Measurements from ENCODE around the gene LRBA. TPM values are rescaled to one million over a fixed set of nuclear protein-coding genes. Genes with fewer than 3 reads are reported as not detected.
A peak's percentile ranks its signal among the peaks of the same experiment; 100 is the strongest.
"Not testable (repeated sequence)": the region's sequence is repeated elsewhere in the genome, so short reads cannot be mapped to it uniquely, and the experiment has no call there.

The LRBA gene
- total RNA-seq, 2 donors from 2014 or later = 76.3 to 86.9 TPM

GRCh38 chr4:150978738-150979575 is 36.1 kb downstream of the LRBA start:
- Mint-ChIP-seq H3K4me3 (no peak overlapping the region), H3K27me3 (no peaks in the 10 kb centered on the region), H3K4me1 (peaks cover 43% of the 10 kb centered on the region), H3K36me3 (ENCODE audit: low read depth) (peaks cover 6% of the 10 kb centered on the region), H3K27ac (no peak overlapping the region)
- no peaks in the 10 kb centered on the region for H3K9me3 ChIP-seq (ENCODE audit: control insufficient read depth, low read length, poor library complexity, severe bottlenecking)
- ATAC-seq (no peak), DNase-seq (no peak)

- H3K27me3 Mint-ChIP-seq = no peaks in the 10 kb centered on the region
- H3K27ac Mint-ChIP-seq = peak overlapping the region; percentile 27
- ATAC-seq = no peak
- DNase-seq = no peak
- H3K36me3 Mint-ChIP-seq (ENCODE audit: low read depth) = peaks cover 6% of the 10 kb centered on the region
- no peak overlapping the region for H3K4me3 Mint-ChIP-seq
- H3K4me1 Mint-ChIP-seq = peaks cover 56% of the 10 kb centered on the region
- no peaks in the 10 kb centered on the region for H3K9me3 ChIP-seq (ENCODE audit: control insufficient read depth, low read length, poor library complexity, severe bottlenecking)
Observed at GRCh38 chr4:150976478-150977118, 38.5 kb downstream of the LRBA start.

GRCh38 chr4:150974750-150975149 is 40.3 kb downstream of the LRBA start:
- peaks cover 6% of the 10 kb centered on the region for H3K36me3 Mint-ChIP-seq (ENCODE audit: low read depth)
- H3K4me3 Mint-ChIP-seq = no peak overlapping the region
- H3K9me3 ChIP-seq (ENCODE audit: control insufficient read depth, low read length, poor library complexity, severe bottlenecking) = no peaks in the 10 kb centered on the region
- ATAC-seq (no peak), DNase-seq (no peak)
- no peaks in the 10 kb centered on the region for H3K27me3 Mint-ChIP-seq
- peak overlapping the region; percentile 37 for H3K27ac Mint-ChIP-seq
- peaks cover 50% of the 10 kb centered on the region for H3K4me1 Mint-ChIP-seq

- DNase-seq (no peak), ATAC-seq (no peak)
- H3K36me3 Mint-ChIP-seq (ENCODE audit: low read depth) = peaks cover 4% of the 10 kb centered on the region
- no peaks in the 10 kb centered on the region for H3K27me3 Mint-ChIP-seq
- H3K27ac Mint-ChIP-seq = peak overlapping the region; percentile 37
- H3K4me3 Mint-ChIP-seq = no peak overlapping the region
- H3K4me1 Mint-ChIP-seq = peaks cover 49% of the 10 kb centered on the region
- H3K9me3 ChIP-seq (ENCODE audit: control insufficient read depth, low read length, poor library complexity, severe bottlenecking) = no peaks in the 10 kb centered on the region
Observed at GRCh38 chr4:150974252-150974640, 40.8 kb downstream of the LRBA start.

GRCh38 chr4:150973626-150974251 is 41.3 kb downstream of the LRBA start:
- H3K9me3 ChIP-seq (ENCODE audit: control insufficient read depth, low read length, poor library complexity, severe bottlenecking) = no peaks in the 10 kb centered on the region
- Mint-ChIP-seq H3K36me3 (ENCODE audit: low read depth) (peaks cover 2% of the 10 kb centered on the region), H3K27ac (peak overlapping the region; percentile 27), H3K27me3 (no peaks in the 10 kb centered on the region), H3K4me3 (no peak overlapping the region), H3K4me1 (peaks cover 48% of the 10 kb centered on the region)
- no peak for ATAC-seq
- no peak for DNase-seq

GRCh38 chr4:150972592-150972991 is 42.5 kb downstream of the LRBA start:
- no peaks in the 10 kb centered on the region for H3K36me3 Mint-ChIP-seq (ENCODE audit: low read depth)
- peak overlapping the region; percentile 34 for H3K27ac Mint-ChIP-seq

GRCh38 chr4:150971901-150972300 is 43.2 kb downstream of the LRBA start:
- Mint-ChIP-seq H3K36me3 (ENCODE audit: low read depth) (no peaks in the 10 kb centered on the region), H3K27me3 (no peaks in the 10 kb centered on the region), H3K4me3 (no peak overlapping the region), H3K27ac (peak overlapping the region; percentile 34), H3K4me1 (peaks cover 44% of the 10 kb centered on the region)
- DNase-seq = no peak
- no peak for ATAC-seq
- H3K9me3 ChIP-seq (ENCODE audit: control insufficient read depth, low read length, poor library complexity, severe bottlenecking) = no peaks in the 10 kb centered on the region

More at GRCh38 chr4:150972592-150972991, 42.5 kb downstream of the LRBA start:
- Mint-ChIP-seq H3K4me1 (peaks cover 48% of the 10 kb centered on the region), H3K4me3 (no peak overlapping the region), H3K27me3 (no peaks in the 10 kb centered on the region)
- DNase-seq (no peak), ATAC-seq (no peak)
- no peaks in the 10 kb centered on the region for H3K9me3 ChIP-seq (ENCODE audit: control insufficient read depth, low read length, poor library complexity, severe bottlenecking)

GRCh38 chr4:150970685-150971151 is 44.4 kb downstream of the LRBA start:
- Mint-ChIP-seq H3K27me3 (no peaks in the 10 kb centered on the region), H3K36me3 (ENCODE audit: low read depth) (peaks cover under 1% of the 10 kb centered on the region), H3K27ac (peak overlapping the region; percentile 49), H3K4me1 (peaks cover 43% of the 10 kb centered on the region), H3K4me3 (no peak overlapping the region)
- DNase-seq = no peak
- ATAC-seq = no peak
- H3K9me3 ChIP-seq (ENCODE audit: control insufficient read depth, low read length, poor library complexity, severe bottlenecking) = no peaks in the 10 kb centered on the region

- no peak for DNase-seq
- H3K4me3 Mint-ChIP-seq = no peak overlapping the region
- H3K27me3 Mint-ChIP-seq = no peaks in the 10 kb centered on the region
- no peak for ATAC-seq
- no peak overlapping the region for H3K27ac Mint-ChIP-seq
- peaks cover 26% of the 10 kb centered on the region for H3K4me1 Mint-ChIP-seq
- peaks cover 2% of the 10 kb centered on the region for H3K36me3 Mint-ChIP-seq (ENCODE audit: low read depth)
- no peaks in the 10 kb centered on the region for H3K9me3 ChIP-seq (ENCODE audit: control insufficient read depth, low read length, poor library complexity, severe bottlenecking)
Observed at GRCh38 chr4:150964754-150965153, 50.3 kb downstream of the LRBA start.

- DNase-seq; H3K9me3 ChIP-seq (ENCODE audit: control insufficient read depth, low read length, poor library complexity, severe bottlenecking); H3K36me3 Mint-ChIP-seq (ENCODE audit: low read depth); H3K4me3 Mint-ChIP-seq; H3K27me3 Mint-ChIP-seq; ATAC-seq; H3K27ac Mint-ChIP-seq: not testable (repeated sequence)
- peaks cover 21% of the 10 kb centered on the region for H3K4me1 Mint-ChIP-seq
Observed at GRCh38 chr4:150963602-150964345, 51.3 kb downstream of the LRBA start.

GRCh38 chr4:150962245-150962644 is 52.8 kb downstream of the LRBA start:
- Mint-ChIP-seq H3K27me3 (no peaks in the 10 kb centered on the region), H3K36me3 (ENCODE audit: low read depth) (peaks cover 7% of the 10 kb centered on the region), H3K27ac (peak overlapping the region; percentile 54), H3K4me1 (peaks cover 17% of the 10 kb centered on the region), H3K4me3 (no peak overlapping the region)
- H3K9me3 ChIP-seq (ENCODE audit: control insufficient read depth, low read length, poor library complexity, severe bottlenecking) = no peaks in the 10 kb centered on the region
- no peak for DNase-seq
- peak; percentile 75 for ATAC-seq

GRCh38 chr4:150961566-150961965 is 53.5 kb downstream of the LRBA start:
- ATAC-seq (no peak), DNase-seq (no peak)
- H3K27me3 Mint-ChIP-seq = no peaks in the 10 kb centered on the region
- H3K36me3 Mint-ChIP-seq (ENCODE audit: low read depth) = peaks cover 7% of the 10 kb centered on the region
- H3K4me1 Mint-ChIP-seq = peaks cover 22% of the 10 kb centered on the region
- H3K4me3 Mint-ChIP-seq = no peak overlapping the region
- no peaks in the 10 kb centered on the region for H3K9me3 ChIP-seq (ENCODE audit: control insufficient read depth, low read length, poor library complexity, severe bottlenecking)
- peak overlapping the region; percentile 54 for H3K27ac Mint-ChIP-seq

GRCh38 chr4:150960818-150961217 is 54.3 kb downstream of the LRBA start:
- peak overlapping the region; percentile 45 for H3K27ac Mint-ChIP-seq

More at GRCh38 chr4:150960818-150961217, 54.3 kb downstream of the LRBA start:
- peaks cover 27% of the 10 kb centered on the region for H3K4me1 Mint-ChIP-seq
- H3K36me3 Mint-ChIP-seq (ENCODE audit: low read depth) = peaks cover 7% of the 10 kb centered on the region
- no peaks in the 10 kb centered on the region for H3K27me3 Mint-ChIP-seq
- DNase-seq = no peak
- no peak overlapping the region for H3K4me3 Mint-ChIP-seq
- ATAC-seq = peak; percentile 79
- no peaks in the 10 kb centered on the region for H3K9me3 ChIP-seq (ENCODE audit: control insufficient read depth, low read length, poor library complexity, severe bottlenecking)

Data from T-helper 17 cell (primary cell).